ENCODE measurements around the gene MECR.
A peak's percentile ranks its signal among the peaks of the same experiment; 100 is the strongest.
"Not testable (repeated sequence)": the region's sequence is repeated elsewhere in the genome, so short reads cannot be mapped to it uniquely, and the experiment has no call there.

Gene MECR

GRCh38 chr1:29232387-29232786, 1.7 kb upstream of the MECR start:
- no peak for TF ChIP-seq CTCF (IDR thresholded peaks at IDR 0.05; ENCODE audit: low read depth, low read length)
- DNase-seq (ENCODE audit: low read depth, low spot score) = no peak
- H3K4me3 ChIP-seq (ENCODE audit: low read depth, low read length) = no peak overlapping the region
- in situ Hi-C loops (cut with HindIII; ENCODE audit: low sequenced_read_pairs) = loop anchor here (25.0 kb wide), 3 partner anchors 155 to 1680 kb away; partner anchors contain the start of gene SDC3

DNA sequence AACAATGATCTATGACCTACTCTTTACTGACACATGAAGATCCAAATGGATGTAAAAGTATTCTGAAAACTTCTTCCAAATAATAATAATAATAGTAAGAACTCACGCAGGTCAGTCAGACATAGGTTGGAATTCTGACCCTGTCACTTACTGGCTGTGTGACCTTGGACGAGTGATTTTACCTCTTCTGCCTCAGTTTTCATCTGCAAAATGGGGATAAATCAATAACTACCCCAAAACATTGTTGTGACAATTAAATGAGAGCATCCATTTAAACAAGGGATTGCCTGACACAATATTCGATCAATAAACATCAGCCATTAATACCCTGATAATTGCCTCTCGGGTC, 556 bp downstream of the MECR start:
- TF ChIP-seq CTCF (IDR thresholded peaks at IDR 0.05; ENCODE audit: low read depth, low read length) = no peak
- DNase-seq (ENCODE audit: low read depth, low spot score) = no peak
- in situ Hi-C loops (cut with HindIII; ENCODE audit: low sequenced_read_pairs) = loop anchor here (25.0 kb wide), 3 partner anchors 157 to 1682 kb away; partner anchors contain the start of gene SDC3
- H3K4me3 ChIP-seq (ENCODE audit: low read depth, low read length) = peak overlapping the region; percentile 90

DNA sequence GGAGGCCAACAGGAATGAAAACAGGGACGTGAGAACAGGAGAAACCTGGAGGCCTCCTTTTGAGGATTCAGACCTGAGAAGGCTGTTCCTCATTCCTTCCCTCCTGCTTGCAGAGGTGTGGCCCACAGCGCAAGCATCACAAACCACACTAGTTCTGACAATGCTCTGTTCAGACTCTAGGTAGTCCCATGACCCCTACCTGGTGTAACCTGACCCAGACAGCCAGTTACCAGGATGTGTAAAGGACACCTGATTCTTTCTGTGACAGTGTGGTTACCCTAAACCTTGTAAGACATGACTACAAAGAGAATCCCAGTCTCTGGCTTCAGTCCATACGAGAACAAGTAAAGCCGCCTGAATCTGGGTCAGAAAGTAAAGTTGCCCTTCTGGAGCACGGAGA, 3.2 kb downstream of the MECR start:
- no peak overlapping the region for H3K4me3 ChIP-seq (ENCODE audit: low read depth, low read length)
- no peak for DNase-seq (ENCODE audit: low read depth, low spot score)
- in situ Hi-C loops (cut with HindIII; ENCODE audit: low sequenced_read_pairs) = loop anchor here (25.0 kb wide), 3 partner anchors 160 to 1685 kb away; partner anchors contain the start of gene SDC3
- TF ChIP-seq CTCF (IDR thresholded peaks at IDR 0.05; ENCODE audit: low read depth, low read length) = no peak

DNA sequence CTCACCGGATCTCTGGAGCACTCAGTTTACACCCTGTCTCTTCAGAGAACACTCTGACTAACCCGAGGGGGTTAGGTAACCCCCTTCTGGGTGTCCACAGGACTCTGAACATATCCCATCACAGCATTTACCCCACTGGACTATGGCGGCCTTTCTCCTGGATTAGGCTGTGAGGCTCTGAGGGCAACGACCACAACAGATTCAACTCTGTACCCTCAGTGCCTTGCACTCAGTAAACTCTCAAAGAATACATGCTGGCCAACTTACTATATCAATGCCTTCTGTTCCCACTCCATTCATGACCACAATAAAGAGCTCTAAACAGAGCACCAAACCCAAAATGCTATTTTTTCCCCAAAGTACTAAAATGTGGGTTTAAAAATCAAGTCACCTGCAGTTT, 5.4 kb downstream of the MECR start:
- TF ChIP-seq CTCF (IDR thresholded peaks at IDR 0.05; ENCODE audit: low read depth, low read length) = no peak
- in situ Hi-C loops (cut with HindIII; ENCODE audit: low sequenced_read_pairs) = loop anchor here (25.0 kb wide), 3 partner anchors 162 to 1687 kb away; partner anchors contain the start of gene SDC3
- DNase-seq (ENCODE audit: low read depth, low spot score) = no peak
- no peak overlapping the region for H3K4me3 ChIP-seq (ENCODE audit: low read depth, low read length)

DNA sequence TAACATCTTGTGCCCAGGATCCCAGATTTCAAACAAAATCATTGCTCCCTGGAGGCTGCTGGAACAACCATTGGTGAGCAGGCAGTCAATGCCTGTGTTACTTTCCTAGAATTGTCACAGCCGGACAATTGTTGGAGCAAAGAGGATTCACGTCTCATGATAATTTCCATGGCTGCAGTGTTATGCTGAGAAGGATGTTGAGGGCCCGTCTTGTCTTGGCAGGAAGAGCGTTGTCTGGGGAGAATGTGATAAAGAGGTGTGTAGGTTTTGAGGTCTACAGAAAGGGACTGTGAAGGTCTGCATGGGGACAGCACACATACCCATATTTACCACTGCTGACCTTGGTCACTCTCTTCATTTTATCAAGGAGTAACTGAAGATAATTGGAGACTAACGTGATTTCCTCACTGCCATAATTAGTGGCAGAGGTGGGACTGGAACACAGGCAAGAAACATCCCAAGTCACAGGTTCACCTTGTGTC, 6.3 kb downstream of the MECR start:
- in situ Hi-C loops (cut with HindIII; ENCODE audit: low sequenced_read_pairs) = no loop called here
- no peak for DNase-seq (ENCODE audit: low read depth, low spot score)
- TF ChIP-seq CTCF (IDR thresholded peaks at IDR 0.05; ENCODE audit: low read depth, low read length) = no peak
- no peak overlapping the region for H3K4me3 ChIP-seq (ENCODE audit: low read depth, low read length)

GRCh38 chr1:29223521-29223920, 7.2 kb downstream of the MECR start:
- no peak for DNase-seq (ENCODE audit: low read depth, low spot score)
- no peak overlapping the region for H3K4me3 ChIP-seq (ENCODE audit: low read depth, low read length)
- in situ Hi-C loops (cut with HindIII; ENCODE audit: low sequenced_read_pairs) = no loop called here
- no peak for TF ChIP-seq CTCF (IDR thresholded peaks at IDR 0.05; ENCODE audit: low read depth, low read length)

GRCh38 chr1:29222686-29223085, 8.0 kb downstream of the MECR start:
- TF ChIP-seq CTCF (IDR thresholded peaks at IDR 0.05; ENCODE audit: low read depth, low read length) = no peak
- DNase-seq (ENCODE audit: low read depth, low spot score) = peak; percentile 28
- no peak overlapping the region for H3K4me3 ChIP-seq (ENCODE audit: low read depth, low read length)
- in situ Hi-C loops (cut with HindIII; ENCODE audit: low sequenced_read_pairs) = no loop called here

DNA sequence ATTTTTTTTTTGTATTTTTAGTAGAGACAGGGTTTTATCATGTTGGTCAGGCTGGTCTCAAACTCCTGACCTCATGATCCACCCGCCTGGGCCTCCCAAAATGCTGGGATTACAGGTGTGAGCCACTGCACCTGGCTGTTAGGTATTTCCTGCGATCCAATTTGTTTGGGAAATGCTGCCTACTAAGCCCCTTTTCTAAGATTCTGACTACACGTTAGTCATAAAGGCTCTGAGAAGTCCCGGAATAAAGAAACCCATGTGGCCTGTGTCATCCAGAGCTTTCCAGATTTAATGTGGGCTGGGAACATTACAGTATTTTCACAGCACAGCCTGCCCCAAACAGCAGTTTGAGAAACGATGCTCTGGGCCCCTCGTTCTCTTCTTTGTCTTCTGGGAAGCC, 8.5 kb downstream of the MECR start:
- H3K4me3 ChIP-seq (ENCODE audit: low read depth, low read length); DNase-seq (ENCODE audit: low read depth, low spot score); in situ Hi-C loops (cut with HindIII; ENCODE audit: low sequenced_read_pairs): not testable (repeated sequence)
